ENCODE data around the gene TRPV3. TPM values are rescaled to one million over a fixed set of nuclear protein-coding genes. Genes with fewer than 3 reads are reported as not detected.
A peak's percentile ranks its signal among the peaks of the same experiment; 100 is the strongest.

The TRPV3 gene
- total RNA-seq, result 1.6 and 2.7 TPM in 2 replicates
- long read RNA-seq, result 0 reads

GRCh38 chr17:3557768-3558583, at the start of gene TRPV3:
TSS of gene TRPV3 (minus strand) at chr17:3557812. CDS start at chr17:3554850, 2,962 bp downstream.
- Mint-ChIP-seq H3K36me3 (ENCODE audit: insufficient read depth) (no peaks in the 10 kb centered on the region), H3K4me3 (ENCODE audit: low read depth) (no peak within 1 kb of the TSS), H3K4me1 (ENCODE audit: low read depth) (no peaks in the 10 kb centered on the region), H3K27me3 (peaks cover 9% of the 10 kb centered on the region), H3K9me3 (ENCODE audit: low read depth) (no peaks in the 10 kb centered on the region), H3K27ac (peak within 1 kb of the TSS; percentile 25)
- DNase-seq (ENCODE audit: low spot score, unreplicated experiment), result no peak
- TF ChIP-seq, protein P1, sequence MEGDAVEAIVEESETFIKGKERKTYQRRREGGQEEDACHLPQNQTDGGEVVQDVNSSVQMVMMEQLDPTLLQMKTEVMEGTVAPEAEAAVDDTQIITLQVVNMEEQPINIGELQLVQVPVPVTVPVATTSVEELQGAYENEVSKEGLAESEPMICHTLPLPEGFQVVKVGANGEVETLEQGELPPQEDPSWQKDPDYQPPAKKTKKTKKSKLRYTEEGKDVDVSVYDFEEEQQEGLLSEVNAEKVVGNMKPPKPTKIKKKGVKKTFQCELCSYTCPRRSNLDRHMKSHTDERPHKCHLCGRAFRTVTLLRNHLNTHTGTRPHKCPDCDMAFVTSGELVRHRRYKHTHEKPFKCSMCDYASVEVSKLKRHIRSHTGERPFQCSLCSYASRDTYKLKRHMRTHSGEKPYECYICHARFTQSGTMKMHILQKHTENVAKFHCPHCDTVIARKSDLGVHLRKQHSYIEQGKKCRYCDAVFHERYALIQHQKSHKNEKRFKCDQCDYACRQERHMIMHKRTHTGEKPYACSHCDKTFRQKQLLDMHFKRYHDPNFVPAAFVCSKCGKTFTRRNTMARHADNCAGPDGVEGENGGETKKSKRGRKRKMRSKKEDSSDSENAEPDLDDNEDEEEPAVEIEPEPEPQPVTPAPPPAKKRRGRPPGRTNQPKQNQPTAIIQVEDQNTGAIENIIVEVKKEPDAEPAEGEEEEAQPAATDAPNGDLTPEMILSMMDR (IDR thresholded peaks at IDR 0.05; ENCODE audit: unreplicated experiment), result no peak

GRCh38 chr17:3603870-3604259, 46.3 kb upstream of the TRPV3 start:
- Mint-ChIP-seq H3K4me1 (ENCODE audit: low read depth) (no peaks in the 10 kb centered on the region), H3K27ac (no peak overlapping the region), H3K36me3 (ENCODE audit: insufficient read depth) (peaks cover 17% of the 10 kb centered on the region), H3K4me3 (ENCODE audit: low read depth) (no peak overlapping the region), H3K9me3 (ENCODE audit: low read depth) (no peaks in the 10 kb centered on the region), H3K27me3 (no peaks in the 10 kb centered on the region)
- TF ChIP-seq, protein P1 (IDR thresholded peaks at IDR 0.05; ENCODE audit: unreplicated experiment), result no peak
- no peak for DNase-seq (ENCODE audit: low spot score, unreplicated experiment)

- Mint-ChIP-seq H3K4me1 (ENCODE audit: low read depth) (no peaks in the 10 kb centered on the region), H3K36me3 (ENCODE audit: insufficient read depth) (peaks cover 13% of the 10 kb centered on the region), H3K27me3 (no peaks in the 10 kb centered on the region)
Measured at GRCh38 chr17:3603119-3603869, 45.7 kb upstream of the TRPV3 start.

GRCh38 chr17:3602499-3602898, 44.9 kb upstream of the TRPV3 start:
- Mint-ChIP-seq H3K9me3 (ENCODE audit: low read depth) (no peaks in the 10 kb centered on the region), H3K27ac (no peak overlapping the region), H3K4me1 (ENCODE audit: low read depth) (no peaks in the 10 kb centered on the region), H3K36me3 (ENCODE audit: insufficient read depth) (peaks cover 11% of the 10 kb centered on the region), H3K27me3 (no peaks in the 10 kb centered on the region), H3K4me3 (ENCODE audit: low read depth) (no peak overlapping the region)
- TF ChIP-seq, protein P1 (IDR thresholded peaks at IDR 0.05; ENCODE audit: unreplicated experiment), result peak; percentile 49
- no peak for DNase-seq (ENCODE audit: low spot score, unreplicated experiment)

More at GRCh38 chr17:3603119-3603869, 45.7 kb upstream of the TRPV3 start:
- Mint-ChIP-seq H3K27ac (no peak overlapping the region), H3K4me3 (ENCODE audit: low read depth) (no peak overlapping the region), H3K9me3 (ENCODE audit: low read depth) (no peaks in the 10 kb centered on the region)
- no peak for DNase-seq (ENCODE audit: low spot score, unreplicated experiment)
- TF ChIP-seq, protein P1 (IDR thresholded peaks at IDR 0.05; ENCODE audit: unreplicated experiment), result no peak

DNA sequence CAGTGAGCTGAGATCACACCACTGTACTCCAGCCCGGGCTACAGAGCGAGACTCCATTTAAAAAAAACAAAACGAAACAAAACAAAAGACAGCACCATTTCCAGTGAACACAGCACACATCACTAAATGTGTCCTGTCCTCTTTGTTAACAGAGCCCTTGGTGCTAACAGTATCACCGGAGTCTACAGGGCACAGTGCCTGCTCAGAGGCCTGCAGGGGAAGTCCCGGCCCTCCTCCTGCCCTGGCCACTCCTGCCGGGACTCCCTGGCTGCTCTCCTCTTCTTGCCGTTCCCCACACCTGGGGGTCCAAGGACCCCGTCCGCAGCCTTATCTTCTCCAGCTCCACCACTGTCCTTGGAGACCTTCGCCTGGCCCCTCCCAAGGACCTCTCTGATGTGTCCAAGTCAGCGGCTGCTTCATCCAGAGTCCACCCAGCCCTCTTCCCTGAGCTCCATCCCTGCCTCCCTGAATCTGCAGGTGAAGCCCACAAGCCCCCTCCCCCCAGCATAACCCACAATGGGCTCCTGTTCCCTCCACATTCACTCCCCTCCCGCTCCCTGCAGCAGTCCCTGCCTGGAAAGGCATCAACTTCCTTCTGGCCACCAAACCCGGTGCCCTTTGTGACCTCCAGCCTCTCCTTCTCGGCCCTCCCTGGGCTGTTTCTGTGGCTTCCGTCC, 43.1 kb upstream of the TRPV3 start:
- no peaks in the 10 kb centered on the region for H3K27me3 Mint-ChIP-seq
- H3K4me3 Mint-ChIP-seq (ENCODE audit: low read depth), result no peak overlapping the region
- no peaks in the 10 kb centered on the region for H3K9me3 Mint-ChIP-seq (ENCODE audit: low read depth)
- H3K27ac Mint-ChIP-seq, result no peak overlapping the region
- H3K4me1 Mint-ChIP-seq (ENCODE audit: low read depth), result no peaks in the 10 kb centered on the region
- TF ChIP-seq, protein P1 (IDR thresholded peaks at IDR 0.05; ENCODE audit: unreplicated experiment), result no peak
- peaks cover 11% of the 10 kb centered on the region for H3K36me3 Mint-ChIP-seq (ENCODE audit: insufficient read depth)
- DNase-seq (ENCODE audit: low spot score, unreplicated experiment), result no peak

Data from progenitor cell of endocrine pancreas (in vitro differentiated cells).